H1 (cell line): ENCODE data around the gene SETD9. TPM values are rescaled to one million over a fixed set of nuclear protein-coding genes. Genes with fewer than 3 reads are reported as not detected.

ENCODE experiments used
- polyA plus RNA-seq, 7 experiments: library from polyadenylated mRNA; depleted of rRNA in 3 of 7; stranded (reverse) in 5 of 7; unstranded in 2 of 7; fragments of >200 nt in 5 of 7; fragments of 200-250 nt in 2 of 7; gene quantifications; 1 replicate in 5 of 7; 2 replicates in 1 of 7; 4 replicates in 1 of 7; pipeline versions ENCODE4 v1.2.1 to v1.2.3, GENCODE V29; 2011 to 2013; ENCODE audit warnings: missing spikeins in 2 of 7, mixed read lengths in 2 of 7
- total RNA-seq: library from RNA; stranded (reverse); fragmentation: NEBNext Ultra II Directional; extraction: Animal tissue kit (Norgen Biotek cat#: 25700); gene quantifications from 2 replicates; pipeline ENCODE4 v1.2.1, GENCODE V29; 2021

The SETD9 gene
- total and polyA plus RNA-seq, 2 of the 8 experiments (the other 6 are each of a cell fraction or from before 2014, with no cell fraction given) = 4.5 to 11.9 TPM

Other genes starting within 250 kb of the SETD9 start
- 11.4 and 11.8 TPM in 2 replicates for gene MAP3K1, start 94.0 kb upstream of the SETD9 start, total RNA-seq
- gene MAP3K1, start 94.0 kb upstream of the SETD9 start, polyA plus RNA-seq (2011; rRNA removed) = 1.7 and 3.9 TPM in 2 replicates
- gene MIER3, start 42.5 kb downstream of the SETD9 start, total RNA-seq = 32.9 and 33.3 TPM in 2 replicates
- gene MIER3, start 42.5 kb downstream of the SETD9 start, polyA plus RNA-seq (2011; rRNA removed) = 7.7 and 9.6 TPM in 2 replicates